OCI-LY3 (cell line): Measurements from ENCODE around the gene MRPL4.

ENCODE experiments used
- EZH2phosphoT487 ChIP-seq: fragments of 200-600 bp; shearing (Covaris generic); IDR thresholded peaks from 2 replicates; pipeline ENCODE4 v1.6.1; 2018; ENCODE audit warnings: antibody characterized with exemption, mixed run types, low read depth
- TF ChIP-seq, protein P1 (sequence below): fragments of 200-600, 300-600 bp; sonication (generic); IDR thresholded peaks from 2 replicates; pipeline ENCODE4 v1.5.1; 2014; ENCODE audit warnings: antibody characterized with exemption, low read length, low read depth

DNA sequence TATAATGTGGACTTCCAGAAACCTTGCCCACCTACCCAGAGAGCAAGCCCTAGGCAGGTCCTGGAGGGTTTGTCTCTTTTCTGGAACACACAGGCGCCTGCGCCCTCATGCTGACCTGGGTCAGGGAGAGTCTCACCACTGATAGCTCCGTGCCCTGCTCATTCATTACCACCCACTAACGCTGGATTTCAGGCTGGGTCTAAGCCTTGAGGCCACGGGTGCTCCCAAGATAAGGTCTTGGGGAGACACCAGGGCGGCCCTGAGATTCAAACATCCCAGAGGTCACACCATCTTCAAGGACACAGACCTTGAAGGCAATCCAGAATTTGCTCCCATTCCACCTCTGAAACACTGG, 26.0 kb upstream of the MRPL4 start:
- TF ChIP-seq, protein P1, sequence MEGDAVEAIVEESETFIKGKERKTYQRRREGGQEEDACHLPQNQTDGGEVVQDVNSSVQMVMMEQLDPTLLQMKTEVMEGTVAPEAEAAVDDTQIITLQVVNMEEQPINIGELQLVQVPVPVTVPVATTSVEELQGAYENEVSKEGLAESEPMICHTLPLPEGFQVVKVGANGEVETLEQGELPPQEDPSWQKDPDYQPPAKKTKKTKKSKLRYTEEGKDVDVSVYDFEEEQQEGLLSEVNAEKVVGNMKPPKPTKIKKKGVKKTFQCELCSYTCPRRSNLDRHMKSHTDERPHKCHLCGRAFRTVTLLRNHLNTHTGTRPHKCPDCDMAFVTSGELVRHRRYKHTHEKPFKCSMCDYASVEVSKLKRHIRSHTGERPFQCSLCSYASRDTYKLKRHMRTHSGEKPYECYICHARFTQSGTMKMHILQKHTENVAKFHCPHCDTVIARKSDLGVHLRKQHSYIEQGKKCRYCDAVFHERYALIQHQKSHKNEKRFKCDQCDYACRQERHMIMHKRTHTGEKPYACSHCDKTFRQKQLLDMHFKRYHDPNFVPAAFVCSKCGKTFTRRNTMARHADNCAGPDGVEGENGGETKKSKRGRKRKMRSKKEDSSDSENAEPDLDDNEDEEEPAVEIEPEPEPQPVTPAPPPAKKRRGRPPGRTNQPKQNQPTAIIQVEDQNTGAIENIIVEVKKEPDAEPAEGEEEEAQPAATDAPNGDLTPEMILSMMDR: no peak
- TF ChIP-seq EZH2phosphoT487: no peak
